WTC11 (cell line): ENCODE results near the gene PLAAT5. TPM values are rescaled to one million over a fixed set of nuclear protein-coding genes. Genes with fewer than 3 reads are reported as not detected.

ENCODE experiments used
- ATAC-seq: fragments of 200-7000 bp; cut with Tn5 transposase; 2 replicates; pipeline ENCODE4 v1.10.0; 2021; ENCODE audit warnings: mild to moderate bottlenecking, moderate library complexity
- Bru-seq: library from RNA; stranded (reverse); fragments of 400-500 nt; gene quantifications from one replicate; lab custom pipeline; 2021; lab: Mats Ljungman, UMichigan
- CTCF ChIA-PET: fragments of 300-600 bp; sonication (Branson Sonifier 250); formaldehyde crosslinking; loops from one replicate; lab custom pipeline; 2021; ENCODE audit warnings: antibody characterized with exemption; lab: Charles Lee
- POLR2A ChIA-PET: fragments of 350-600 bp; sonication (Branson Sonifier 250); formaldehyde crosslinking; loops from one replicate; lab custom pipeline; 2021; ENCODE audit warnings: antibody characterized with exemption; lab: Charles Lee
- DNase-seq: peaks from one replicate; pipeline ENCODE4 v3.0.0; 2021; ENCODE audit warnings: low spot score
- H3K27ac Mint-ChIP-seq: 2 replicates; pipeline ENCODE4 v1.8.0; 2021; ENCODE audit warnings: mixed read lengths
- H3K27me3 Mint-ChIP-seq: 2 replicates; pipeline ENCODE4 v1.8.0; 2021; ENCODE audit warnings: low read depth, mild to moderate bottlenecking, moderate library complexity, mixed read lengths
- H3K36me3 Mint-ChIP-seq: 2 replicates; pipeline ENCODE4 v1.8.0; 2021; ENCODE audit warnings: mixed read lengths
- H3K4me1 Mint-ChIP-seq: 2 replicates; pipeline ENCODE4 v1.8.0; 2022; ENCODE audit warnings: mixed read lengths
- H3K4me3 Mint-ChIP-seq: 2 replicates; pipeline ENCODE4 v1.8.0; 2021; ENCODE audit warnings: mild to moderate bottlenecking, moderate library complexity, mixed read lengths
- H3K9me3 Mint-ChIP-seq: 2 replicates; pipeline ENCODE4 v1.8.0; 2021; ENCODE audit warnings: mixed read lengths
- ESRRA ChIP-seq: sonication (generic); formaldehyde crosslinking; IDR thresholded peaks from 2 replicates; pipeline ENCODE4 v1.8.1; 2022; ENCODE audit warnings: mild to moderate bottlenecking, missing genetic modification reagents, borderline replicate concordance
- FOXJ3 ChIP-seq: sonication (generic); formaldehyde crosslinking; IDR thresholded peaks from 2 replicates; pipeline ENCODE4 v1.9.0; 2021; ENCODE audit warnings: missing genetic modification reagents, mild to moderate bottlenecking, borderline replicate concordance
- FOXK1 ChIP-seq: sonication (generic); formaldehyde crosslinking; IDR thresholded peaks from 2 replicates; pipeline ENCODE4 v1.8.0; 2022; ENCODE audit warnings: mild to moderate bottlenecking, moderate library complexity, missing genetic modification reagents
- FOXP1 ChIP-seq: sonication (generic); formaldehyde crosslinking; IDR thresholded peaks from 2 replicates; pipeline ENCODE4 v1.8.0; 2022; ENCODE audit warnings: missing genetic modification reagents, mild to moderate bottlenecking, moderate library complexity, borderline replicate concordance
- HMGA2 ChIP-seq: fragments of 250-450 bp; sonication (Bioruptor Pico); IDR thresholded peaks from 2 replicates; pipeline ENCODE4 v1.4.0; 2021; ENCODE audit warnings: mild to moderate bottlenecking, moderate library complexity
- KAT7 ChIP-seq: sonication (generic); formaldehyde crosslinking; IDR thresholded peaks from 2 replicates; pipeline ENCODE4 v1.8.1; 2023; ENCODE audit warnings: missing genetic modification reagents, mild to moderate bottlenecking, borderline replicate concordance
- MYBL2 ChIP-seq: sonication (generic); formaldehyde crosslinking; IDR thresholded peaks from 2 replicates; pipeline ENCODE4 v1.8.1; 2023; ENCODE audit warnings: mild to moderate bottlenecking, moderate library complexity, missing genetic modification reagents
- PRRX2 ChIP-seq: fragments of 250-450 bp; sonication (Bioruptor Pico); IDR thresholded peaks from 2 replicates; pipeline ENCODE4 v1.8.0; 2021; ENCODE audit warnings: mild to moderate bottlenecking
- SP1 ChIP-seq: sonication (generic); formaldehyde crosslinking; conservative IDR thresholded peaks from 2 replicates; pipeline ENCODE4 v1.8.1; 2022; ENCODE audit warnings: missing genetic modification reagents
- TEAD4 ChIP-seq: sonication (generic); formaldehyde crosslinking; IDR thresholded peaks from 2 replicates; pipeline ENCODE4 v1.8.0; 2022; ENCODE audit warnings: mild to moderate bottlenecking, missing genetic modification reagents
- ZBTB21 ChIP-seq: sonication (generic); formaldehyde crosslinking; IDR thresholded peaks from 2 replicates; pipeline ENCODE4 v1.8.1; 2023; ENCODE audit warnings: mild to moderate bottlenecking, missing genetic modification reagents, borderline replicate concordance
- ZNF219 ChIP-seq: sonication (generic); formaldehyde crosslinking; IDR thresholded peaks from 2 replicates; pipeline ENCODE4 v1.8.0; 2023; ENCODE audit warnings: missing genetic modification reagents, mild to moderate bottlenecking, borderline replicate concordance
- ZNF423 ChIP-seq: fragments of 250-450 bp; sonication (Bioruptor Pico); IDR thresholded peaks from 2 replicates; pipeline ENCODE4 v2.1.2; 2022; ENCODE audit warnings: mild to moderate bottlenecking, moderate library complexity
- long read RNA-seq, 3 experiments: library from RNA in 1 of 3; library from capped mRNA in 1 of 3; library from polyadenylated mRNA in 1 of 3; unstranded in 2 of 3; stranded (forward) in 1 of 3; transcript quantifications; one replicate each; pipeline ENCODE4 v2.0.0, GENCODE V29; 2021
- total RNA-seq: library from RNA; stranded (reverse); gene quantifications from 3 replicates; pipeline ENCODE4 v1.2.3, GENCODE V29; 2021
- TF ChIP-seq, protein P1 (sequence below): sonication (generic); formaldehyde crosslinking; IDR thresholded peaks from 2 replicates; pipeline ENCODE4 v1.8.0; 2022; ENCODE audit warnings: mild to moderate bottlenecking, missing genetic modification reagents
- TF ChIP-seq, protein P2 (sequence below): fragments of 200-600 bp; IDR thresholded peaks from 2 replicates; pipeline ENCODE4 v1.8.0; 2022; ENCODE audit warnings: antibody characterized with exemption
- TF ChIP-seq, protein P3 (sequence below): sonication (generic); formaldehyde crosslinking; IDR thresholded peaks from 2 replicates; pipeline ENCODE4 v1.8.1; 2023; ENCODE audit warnings: mild to moderate bottlenecking, missing genetic modification reagents, moderate library complexity
- TF ChIP-seq, protein P4 (sequence below): sonication (generic); formaldehyde crosslinking; IDR thresholded peaks from 2 replicates; pipeline ENCODE4 v1.8.1; 2023; ENCODE audit warnings: mild to moderate bottlenecking, moderate library complexity, missing genetic modification reagents
- TF ChIP-seq, protein P5 (sequence below): sonication (generic); formaldehyde crosslinking; IDR thresholded peaks from 2 replicates; pipeline ENCODE4 v1.8.1; 2023; ENCODE audit warnings: mild to moderate bottlenecking, missing genetic modification reagents
- TF ChIP-seq, protein P6 (sequence below): sonication (generic); formaldehyde crosslinking; conservative IDR thresholded peaks from 2 replicates; pipeline ENCODE4 v1.8.1; 2022; ENCODE audit warnings: mild to moderate bottlenecking, missing genetic modification reagents
- TF ChIP-seq, protein P7 (sequence below): sonication (generic); formaldehyde crosslinking; IDR thresholded peaks from 2 replicates; pipeline ENCODE4 v1.8.0; 2022; ENCODE audit warnings: mild to moderate bottlenecking, missing genetic modification reagents

PLAAT5 gene, protein sequence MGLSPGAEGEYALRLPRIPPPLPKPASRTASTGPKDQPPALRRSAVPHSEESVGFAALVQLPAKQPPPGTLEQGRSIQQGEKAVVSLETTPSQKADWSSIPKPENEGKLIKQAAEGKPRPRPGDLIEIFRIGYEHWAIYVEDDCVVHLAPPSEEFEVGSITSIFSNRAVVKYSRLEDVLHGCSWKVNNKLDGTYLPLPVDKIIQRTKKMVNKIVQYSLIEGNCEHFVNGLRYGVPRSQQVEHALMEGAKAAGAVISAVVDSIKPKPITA
- 14.7 to 23.0 TPM (median 16.0 TPM) in 3 replicates for total RNA-seq
- percentile 59 among the genes with signal in this experiment for Bru-seq, nascent RNA
- long read RNA-seq, experiment 1, transcript HRASLS5-201 (6 exons, 1,166 nt): minor isoform, 5 of 48 reads
- long read RNA-seq, experiment 1, transcript HRASLS5-206 (6 exons, 3,032 nt): major isoform, 14 of 48 reads
- long read RNA-seq, experiment 1, partial matches to known transcripts: 13 of 48 reads
- long read RNA-seq, experiment 1, other reads (novel, unspliced or antisense): 14 of 48 reads
- long read RNA-seq, experiment 2, partial matches to known transcripts: 10 of 17 reads
- long read RNA-seq, experiment 2, other reads (novel, unspliced or antisense): 4 of 17 reads
- long read RNA-seq, experiment 3, partial matches to known transcripts: 2 of 11 reads
- long read RNA-seq, experiment 3, other reads (novel, unspliced or antisense): 4 of 11 reads

DNA sequence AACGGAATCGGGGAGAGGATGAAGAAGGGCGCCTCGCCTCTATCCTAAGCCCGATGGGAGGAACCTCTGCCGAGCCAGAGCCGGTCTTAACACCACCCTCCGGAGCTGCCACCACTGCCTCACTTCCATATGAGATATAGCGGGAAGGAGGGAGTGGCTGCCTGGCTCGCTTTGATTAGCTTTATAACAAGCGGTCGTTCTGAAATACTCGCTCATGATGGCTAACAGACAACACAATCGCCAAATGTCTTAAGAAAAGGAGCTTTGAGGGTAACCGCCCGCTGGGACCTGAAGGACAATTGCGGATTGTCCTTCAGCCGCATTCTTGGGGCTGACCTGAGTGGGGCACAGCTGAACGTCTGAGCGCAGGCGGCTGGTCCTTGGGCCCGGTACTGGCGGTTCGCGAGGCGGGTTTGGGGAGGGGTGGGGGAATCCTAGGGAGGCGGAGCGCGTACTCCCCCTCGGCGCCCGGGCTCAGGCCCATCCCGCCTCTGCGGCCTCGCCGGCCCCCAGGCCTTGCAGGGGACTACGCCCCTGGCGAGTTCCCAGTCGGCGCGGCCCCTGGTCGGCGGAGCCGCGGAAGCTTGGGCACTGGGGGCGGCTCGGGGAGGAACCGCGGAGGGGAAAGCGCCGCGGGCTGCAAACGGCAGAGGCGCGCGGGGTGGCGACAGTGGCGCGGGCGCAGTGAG lies at the start of gene PLAAT5:
Gene PLAAT5 (minus strand): TSS at position 617 of the 689 bp plus-strand sequence. CDS start 133 bp downstream, at position 484.
- CTCF ChIA-PET: interaction anchor here (0.6 to 4.5 kb wide), 12 partner anchors 11 to 898 kb away, joined by 3 to 46 read pairs (median 5); partner anchors contain the start of gene LGALS12
- peaks cover 25% of the 10 kb centered on the region for H3K9me3 Mint-ChIP-seq
- ATAC-seq: peak; percentile 63

DNA sequence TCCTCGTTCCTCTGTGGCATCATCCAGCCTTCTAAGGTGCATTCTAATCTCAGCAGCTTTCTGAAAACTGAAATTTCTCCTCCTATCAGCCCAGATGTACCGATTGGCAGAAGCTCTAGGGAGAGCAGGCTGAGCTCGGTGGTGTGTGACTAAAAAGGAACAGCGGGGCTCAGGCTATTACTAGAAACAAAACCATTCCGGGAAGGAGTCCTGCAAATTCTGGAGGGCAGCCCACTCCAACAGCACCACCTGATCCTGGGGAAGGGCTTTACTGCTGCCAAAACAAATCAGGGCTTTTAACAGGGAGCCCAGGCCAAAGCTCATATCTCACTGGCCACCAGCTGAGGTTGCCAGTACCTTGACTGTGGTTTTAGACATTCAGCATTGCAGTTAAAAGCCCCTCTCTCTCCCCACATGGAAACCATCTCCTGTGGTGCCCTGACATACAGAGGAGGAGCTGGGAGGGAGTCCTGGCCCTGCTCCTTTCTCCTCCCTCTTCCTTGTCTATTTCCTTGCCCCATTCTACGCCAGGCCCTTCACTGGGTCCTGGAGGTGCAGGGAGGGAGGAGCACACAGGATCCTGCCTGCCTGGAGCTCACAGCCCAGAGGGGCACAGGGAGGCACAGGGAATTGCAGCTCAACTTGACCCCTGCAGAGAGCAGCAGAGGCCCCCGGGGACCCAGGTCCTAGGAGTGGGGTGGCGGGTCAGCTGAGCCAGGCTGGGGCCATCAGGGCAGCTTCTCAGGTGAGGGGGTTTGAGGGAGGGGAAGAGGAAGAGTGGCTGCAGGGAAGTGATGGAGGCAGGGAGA lies 46.5 kb upstream of the PLAAT5 start:
- Mint-ChIP-seq H3K9me3 (no peaks in the 10 kb centered on the region), H3K27ac (no peak overlapping the region), H3K4me1 (peaks cover 36% of the 10 kb centered on the region), H3K4me3 (no peak overlapping the region), H3K27me3 (no peaks in the 10 kb centered on the region; the same call in 1 of the 2 replicates), H3K36me3 (no peaks in the 10 kb centered on the region)
- POLR2A ChIA-PET: no interaction called here
- ATAC-seq (peak; percentile 25), DNase-seq (no peak)
- CTCF ChIA-PET: interaction anchor here (0.7 to 1.4 kb wide), 3 partner anchors 59 to 110 kb away, joined by 3 to 6 read pairs (median 5); no protein-coding TSS in a partner anchor
- no peak for TF ChIP-seq HMGA2 (CRISPR knock-in tag)
- no peak for TF ChIP-seq ZNF219 (CRISPR knock-in tag)
- no peak for TF ChIP-seq SP1 (CRISPR knock-in tag)
- TF ChIP-seq, protein P1, sequence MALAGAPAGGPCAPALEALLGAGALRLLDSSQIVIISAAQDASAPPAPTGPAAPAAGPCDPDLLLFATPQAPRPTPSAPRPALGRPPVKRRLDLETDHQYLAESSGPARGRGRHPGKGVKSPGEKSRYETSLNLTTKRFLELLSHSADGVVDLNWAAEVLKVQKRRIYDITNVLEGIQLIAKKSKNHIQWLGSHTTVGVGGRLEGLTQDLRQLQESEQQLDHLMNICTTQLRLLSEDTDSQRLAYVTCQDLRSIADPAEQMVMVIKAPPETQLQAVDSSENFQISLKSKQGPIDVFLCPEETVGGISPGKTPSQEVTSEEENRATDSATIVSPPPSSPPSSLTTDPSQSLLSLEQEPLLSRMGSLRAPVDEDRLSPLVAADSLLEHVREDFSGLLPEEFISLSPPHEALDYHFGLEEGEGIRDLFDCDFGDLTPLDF (CRISPR knock-in tag): no peak
- TF ChIP-seq, protein P2, sequence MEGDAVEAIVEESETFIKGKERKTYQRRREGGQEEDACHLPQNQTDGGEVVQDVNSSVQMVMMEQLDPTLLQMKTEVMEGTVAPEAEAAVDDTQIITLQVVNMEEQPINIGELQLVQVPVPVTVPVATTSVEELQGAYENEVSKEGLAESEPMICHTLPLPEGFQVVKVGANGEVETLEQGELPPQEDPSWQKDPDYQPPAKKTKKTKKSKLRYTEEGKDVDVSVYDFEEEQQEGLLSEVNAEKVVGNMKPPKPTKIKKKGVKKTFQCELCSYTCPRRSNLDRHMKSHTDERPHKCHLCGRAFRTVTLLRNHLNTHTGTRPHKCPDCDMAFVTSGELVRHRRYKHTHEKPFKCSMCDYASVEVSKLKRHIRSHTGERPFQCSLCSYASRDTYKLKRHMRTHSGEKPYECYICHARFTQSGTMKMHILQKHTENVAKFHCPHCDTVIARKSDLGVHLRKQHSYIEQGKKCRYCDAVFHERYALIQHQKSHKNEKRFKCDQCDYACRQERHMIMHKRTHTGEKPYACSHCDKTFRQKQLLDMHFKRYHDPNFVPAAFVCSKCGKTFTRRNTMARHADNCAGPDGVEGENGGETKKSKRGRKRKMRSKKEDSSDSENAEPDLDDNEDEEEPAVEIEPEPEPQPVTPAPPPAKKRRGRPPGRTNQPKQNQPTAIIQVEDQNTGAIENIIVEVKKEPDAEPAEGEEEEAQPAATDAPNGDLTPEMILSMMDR: no peak
- TF ChIP-seq PRRX2 (CRISPR knock-in tag): no peak
- no peak for TF ChIP-seq ESRRA (CRISPR knock-in tag)
- TF ChIP-seq FOXK1 (CRISPR knock-in tag): no peak
- TF ChIP-seq, protein P3, sequence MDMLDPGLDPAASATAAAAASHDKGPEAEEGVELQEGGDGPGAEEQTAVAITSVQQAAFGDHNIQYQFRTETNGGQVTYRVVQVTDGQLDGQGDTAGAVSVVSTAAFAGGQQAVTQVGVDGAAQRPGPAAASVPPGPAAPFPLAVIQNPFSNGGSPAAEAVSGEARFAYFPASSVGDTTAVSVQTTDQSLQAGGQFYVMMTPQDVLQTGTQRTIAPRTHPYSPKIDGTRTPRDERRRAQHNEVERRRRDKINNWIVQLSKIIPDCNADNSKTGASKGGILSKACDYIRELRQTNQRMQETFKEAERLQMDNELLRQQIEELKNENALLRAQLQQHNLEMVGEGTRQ (CRISPR knock-in tag): no peak

More for the DNA sequence above, at the start of gene PLAAT5:
- DNase-seq: peak; percentile 56
- Mint-ChIP-seq H3K4me1 (peaks cover 40% of the 10 kb centered on the region), H3K27me3 (peaks cover 18% of the 10 kb centered on the region), H3K36me3 (peaks cover 29% of the 10 kb centered on the region), H3K27ac (peak within 1 kb of the TSS; percentile 90), H3K4me3 (peak within 1 kb of the TSS; percentile 77)
- POLR2A ChIA-PET: interaction anchor here (0.5 to 1.4 kb wide), 4 partner anchors 10 to 429 kb away, joined by 3 to 4 read pairs (median 3); no protein-coding TSS in a partner anchor
- TF ChIP-seq FOXP1 (CRISPR knock-in tag) (0 out of 2 replicates have a peak, but pooled peaks have one; percentile 46), ZNF423 (CRISPR knock-in tag) (peak; percentile 54; the same call in 1 of the 2 replicates), TEAD4 (no peak), FOXJ3 (CRISPR knock-in tag) (no peak), ESRRA (CRISPR knock-in tag) (0 out of 2 replicates have a peak, but pooled peaks have one; percentile 23), KAT7 (CRISPR knock-in tag) (0 out of 2 replicates have a peak, but pooled peaks have one; percentile 67), SP1 (CRISPR knock-in tag) (peak; percentile 21; the same call in 1 of the 2 replicates), MYBL2 (CRISPR knock-in tag) (peak; percentile 55; the same call in 1 of the 2 replicates), ZBTB21 (no peak)
- TF ChIP-seq, protein P4, sequence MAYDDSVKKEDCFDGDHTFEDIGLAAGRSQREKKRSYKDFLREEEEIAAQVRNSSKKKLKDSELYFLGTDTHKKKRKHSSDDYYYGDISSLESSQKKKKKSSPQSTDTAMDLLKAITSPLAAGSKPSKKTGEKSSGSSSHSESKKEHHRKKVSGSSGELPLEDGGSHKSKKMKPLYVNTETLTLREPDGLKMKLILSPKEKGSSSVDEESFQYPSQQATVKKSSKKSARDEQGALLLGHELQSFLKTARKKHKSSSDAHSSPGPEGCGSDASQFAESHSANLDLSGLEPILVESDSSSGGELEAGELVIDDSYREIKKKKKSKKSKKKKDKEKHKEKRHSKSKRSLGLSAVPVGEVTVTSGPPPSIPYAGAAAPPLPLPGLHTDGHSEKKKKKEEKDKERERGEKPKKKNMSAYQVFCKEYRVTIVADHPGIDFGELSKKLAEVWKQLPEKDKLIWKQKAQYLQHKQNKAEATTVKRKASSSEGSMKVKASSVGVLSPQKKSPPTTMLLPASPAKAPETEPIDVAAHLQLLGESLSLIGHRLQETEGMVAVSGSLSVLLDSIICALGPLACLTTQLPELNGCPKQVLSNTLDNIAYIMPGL (CRISPR knock-in tag): peak; percentile 84; the same call in 1 of the 2 replicates
- TF ChIP-seq, protein P5, sequence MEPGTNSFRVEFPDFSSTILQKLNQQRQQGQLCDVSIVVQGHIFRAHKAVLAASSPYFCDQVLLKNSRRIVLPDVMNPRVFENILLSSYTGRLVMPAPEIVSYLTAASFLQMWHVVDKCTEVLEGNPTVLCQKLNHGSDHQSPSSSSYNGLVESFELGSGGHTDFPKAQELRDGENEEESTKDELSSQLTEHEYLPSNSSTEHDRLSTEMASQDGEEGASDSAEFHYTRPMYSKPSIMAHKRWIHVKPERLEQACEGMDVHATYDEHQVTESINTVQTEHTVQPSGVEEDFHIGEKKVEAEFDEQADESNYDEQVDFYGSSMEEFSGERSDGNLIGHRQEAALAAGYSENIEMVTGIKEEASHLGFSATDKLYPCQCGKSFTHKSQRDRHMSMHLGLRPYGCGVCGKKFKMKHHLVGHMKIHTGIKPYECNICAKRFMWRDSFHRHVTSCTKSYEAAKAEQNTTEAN: peak; percentile 22; the same call in 1 of the 2 replicates
- TF ChIP-seq, protein P6, sequence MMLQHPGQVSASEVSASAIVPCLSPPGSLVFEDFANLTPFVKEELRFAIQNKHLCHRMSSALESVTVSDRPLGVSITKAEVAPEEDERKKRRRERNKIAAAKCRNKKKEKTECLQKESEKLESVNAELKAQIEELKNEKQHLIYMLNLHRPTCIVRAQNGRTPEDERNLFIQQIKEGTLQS (CRISPR knock-in tag): no peak
- TF ChIP-seq, protein P7, sequence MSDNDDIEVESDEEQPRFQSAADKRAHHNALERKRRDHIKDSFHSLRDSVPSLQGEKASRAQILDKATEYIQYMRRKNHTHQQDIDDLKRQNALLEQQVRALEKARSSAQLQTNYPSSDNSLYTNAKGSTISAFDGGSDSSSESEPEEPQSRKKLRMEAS (CRISPR knock-in tag): peak; percentile 50; the same call in 1 of the 2 replicates
